Stimulated activated naive CD4-positive, alpha-beta T cell treated with Interleukin-2 at 50 U/mL for 16 hours (primary cell): ENCODE results near the gene HOGA1.
"Not testable (repeated sequence)": the region's sequence is repeated elsewhere in the genome, so short reads cannot be mapped to it uniquely, and the experiment has no call there.

ENCODE experiments used
- DNase-seq: peaks from one replicate; lab custom pipeline; 2025; lab: John Stamatoyannopoulos, UW

Gene HOGA1

DNA sequence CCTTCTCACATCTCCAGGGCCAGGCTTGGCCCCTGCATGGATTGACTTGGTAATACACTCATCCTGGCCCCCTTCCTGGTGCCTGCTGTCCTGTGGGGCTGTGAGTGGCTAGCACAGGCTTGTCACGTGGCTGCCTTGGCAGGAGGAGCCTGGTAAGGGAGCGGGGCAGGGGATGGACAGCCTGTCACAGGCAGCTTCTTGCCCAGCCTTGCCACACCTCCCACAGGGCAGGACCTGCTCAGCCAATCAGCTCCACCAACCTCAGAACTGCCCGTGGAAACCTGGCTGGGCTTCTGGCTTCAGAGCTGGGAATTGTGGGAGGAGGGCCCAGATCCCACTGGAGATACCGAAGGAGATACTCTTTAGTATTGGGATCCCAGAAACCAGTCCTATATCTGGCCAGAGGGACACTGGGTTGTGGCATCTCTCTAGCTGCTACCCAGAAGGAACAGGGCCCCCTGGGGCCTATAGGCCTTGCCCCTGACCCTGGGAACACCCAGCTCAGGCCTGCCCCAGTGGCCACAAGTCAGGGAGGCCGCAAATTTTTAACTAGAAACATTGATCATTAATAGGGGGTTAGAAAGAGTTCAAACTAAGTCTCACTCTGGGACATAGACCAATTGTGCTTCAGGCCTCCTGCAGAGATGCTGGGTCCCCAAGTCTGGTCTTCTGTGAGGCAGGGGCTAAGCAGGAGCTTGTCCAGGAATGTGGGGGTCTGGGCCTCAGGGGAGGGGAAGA is at the start of gene HOGA1:
Gene HOGA1 (plus strand): TSS at position 330 of the 738 bp plus-strand sequence. CDS start 315 bp downstream, at position 645.
- DNase-seq, result no peak

DNA sequence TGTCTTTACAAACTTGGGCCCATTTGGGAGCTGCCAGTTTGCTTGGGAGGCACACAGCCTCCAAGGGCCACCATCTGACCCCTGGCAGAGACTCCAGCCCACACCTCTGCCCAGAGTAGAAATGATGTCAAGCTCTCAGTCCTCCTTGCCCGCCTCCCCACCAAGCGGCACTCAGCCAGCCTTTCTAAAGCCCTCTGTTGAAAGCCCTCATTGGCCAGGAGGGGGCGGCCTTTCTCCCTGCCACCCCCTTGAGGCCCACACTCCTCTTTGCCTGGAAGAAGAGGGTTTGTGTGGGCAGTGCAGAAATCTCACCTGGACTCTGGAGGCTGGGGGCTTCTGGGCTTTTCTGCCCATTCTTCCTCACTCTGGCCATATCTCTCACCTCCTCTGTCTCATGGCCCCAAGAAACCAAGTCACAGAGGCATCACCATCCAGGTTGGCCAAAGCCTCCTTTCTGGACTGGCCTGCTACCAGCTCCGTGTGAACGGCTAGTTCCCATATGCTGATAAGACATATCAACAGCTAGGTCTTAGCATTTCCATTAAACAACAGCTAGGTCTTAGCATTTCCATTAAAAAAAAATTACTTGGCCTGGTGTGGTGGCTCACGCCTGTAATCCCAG is 49.3 kb upstream of the HOGA1 start:
- peak; percentile 21 for DNase-seq

DNA sequence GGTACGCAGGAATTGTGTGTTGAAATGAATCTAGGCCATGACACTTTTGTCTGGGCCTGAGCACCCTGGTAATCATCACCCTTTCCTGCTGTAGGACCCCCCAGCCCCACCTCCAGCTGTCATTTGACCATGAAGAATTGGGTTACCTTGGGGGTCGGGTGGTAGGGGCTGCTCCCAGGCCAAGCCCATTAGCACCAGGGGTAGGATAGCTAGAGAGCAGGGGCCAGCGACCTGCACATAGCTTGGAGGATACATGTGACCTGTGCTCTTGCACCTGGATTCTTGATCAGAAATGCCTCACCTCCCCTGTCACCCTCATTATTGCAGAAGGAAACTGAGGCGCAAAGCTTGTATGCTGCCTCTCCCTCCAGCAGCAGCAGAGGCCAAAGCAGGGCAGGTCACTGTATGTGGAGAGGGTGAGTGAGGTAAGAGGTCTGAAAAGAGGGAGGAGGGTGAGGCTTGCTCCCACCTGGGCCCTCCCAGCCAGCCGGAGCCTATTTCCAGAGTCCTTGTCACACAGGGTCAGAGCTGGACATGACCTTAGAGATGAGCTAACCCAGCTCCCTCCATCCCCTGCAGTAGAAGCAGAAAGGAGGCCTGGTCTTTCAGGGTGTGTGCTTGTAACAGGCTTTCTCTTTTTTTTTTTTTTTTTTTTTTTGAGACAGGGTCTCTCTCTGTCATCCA is 46.9 kb upstream of the HOGA1 start:
- DNase-seq, result no peak

DNA sequence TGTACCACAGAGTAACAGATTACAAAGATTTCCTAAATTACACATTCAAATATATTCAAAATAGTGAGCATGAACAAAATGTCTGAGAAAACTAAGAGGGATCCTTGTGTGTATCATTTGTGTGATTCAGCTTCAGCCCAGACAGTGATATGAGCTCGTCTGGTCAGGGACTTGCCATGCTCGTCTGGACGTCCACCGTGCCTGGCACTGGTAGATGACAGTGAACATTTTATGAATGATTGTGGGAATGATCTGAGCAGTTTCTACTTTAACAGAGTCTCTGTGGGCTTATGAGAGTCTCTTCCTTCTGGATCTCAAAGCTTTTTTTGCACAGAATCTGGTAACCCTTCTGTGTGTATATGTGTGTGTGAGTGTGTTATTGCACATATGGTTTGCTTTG is 45.8 kb upstream of the HOGA1 start:
- DNase-seq, result no peak

DNA sequence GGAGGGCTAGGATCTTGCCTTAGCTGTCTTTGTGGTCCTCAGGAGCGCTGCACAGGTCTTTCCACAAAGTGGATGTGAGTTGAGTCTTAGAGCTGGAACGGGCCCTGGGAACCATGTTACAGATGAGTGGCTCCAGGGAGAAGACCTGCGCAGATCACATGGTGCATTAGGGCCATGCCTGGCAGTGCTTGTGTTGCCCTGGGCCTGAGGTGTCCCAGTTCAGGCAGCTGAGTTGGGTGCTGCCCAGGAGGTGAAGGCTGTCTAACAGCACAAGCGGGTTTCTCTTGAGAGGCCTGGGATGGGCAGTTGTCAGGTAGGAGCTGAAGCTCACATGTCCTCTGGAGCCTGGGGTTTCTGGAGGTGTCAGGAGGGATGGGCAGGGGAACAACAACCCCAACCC is 45.4 kb upstream of the HOGA1 start:
- DNase-seq, result no peak

DNA sequence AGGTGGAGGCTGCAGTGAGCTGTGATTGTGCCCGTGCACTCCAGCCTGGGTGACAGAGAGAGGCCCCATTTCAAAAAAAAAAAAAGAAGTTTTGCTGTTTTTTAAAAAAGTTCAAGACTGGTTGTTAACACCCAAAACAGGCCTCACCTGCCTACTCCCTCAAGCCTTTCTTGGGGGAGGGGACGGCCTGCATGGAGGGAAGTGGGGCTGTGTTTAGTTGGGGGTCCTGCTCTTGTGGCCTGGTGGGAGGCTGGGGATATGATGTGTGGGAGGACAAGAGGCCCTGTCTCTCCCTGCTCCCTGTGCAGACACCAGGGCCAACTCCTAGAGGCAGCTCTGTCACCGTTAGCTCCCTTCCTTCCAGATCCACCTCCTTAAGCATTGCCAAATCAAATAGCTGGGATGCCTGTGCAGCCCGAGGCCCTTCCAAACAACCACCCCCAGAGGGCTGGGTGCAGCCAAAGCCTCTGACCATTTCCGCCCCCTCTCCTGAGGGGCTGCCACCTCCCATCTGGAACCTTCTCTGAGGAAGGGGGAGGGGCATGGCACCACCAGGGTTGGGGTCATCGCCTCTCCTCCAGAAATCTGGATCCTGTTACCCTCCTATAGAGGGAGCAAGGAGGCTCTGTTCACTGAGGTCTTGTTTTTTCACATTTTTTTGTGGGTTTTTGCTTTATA is 44.5 kb upstream of the HOGA1 start:
- DNase-seq, result no peak

DNA sequence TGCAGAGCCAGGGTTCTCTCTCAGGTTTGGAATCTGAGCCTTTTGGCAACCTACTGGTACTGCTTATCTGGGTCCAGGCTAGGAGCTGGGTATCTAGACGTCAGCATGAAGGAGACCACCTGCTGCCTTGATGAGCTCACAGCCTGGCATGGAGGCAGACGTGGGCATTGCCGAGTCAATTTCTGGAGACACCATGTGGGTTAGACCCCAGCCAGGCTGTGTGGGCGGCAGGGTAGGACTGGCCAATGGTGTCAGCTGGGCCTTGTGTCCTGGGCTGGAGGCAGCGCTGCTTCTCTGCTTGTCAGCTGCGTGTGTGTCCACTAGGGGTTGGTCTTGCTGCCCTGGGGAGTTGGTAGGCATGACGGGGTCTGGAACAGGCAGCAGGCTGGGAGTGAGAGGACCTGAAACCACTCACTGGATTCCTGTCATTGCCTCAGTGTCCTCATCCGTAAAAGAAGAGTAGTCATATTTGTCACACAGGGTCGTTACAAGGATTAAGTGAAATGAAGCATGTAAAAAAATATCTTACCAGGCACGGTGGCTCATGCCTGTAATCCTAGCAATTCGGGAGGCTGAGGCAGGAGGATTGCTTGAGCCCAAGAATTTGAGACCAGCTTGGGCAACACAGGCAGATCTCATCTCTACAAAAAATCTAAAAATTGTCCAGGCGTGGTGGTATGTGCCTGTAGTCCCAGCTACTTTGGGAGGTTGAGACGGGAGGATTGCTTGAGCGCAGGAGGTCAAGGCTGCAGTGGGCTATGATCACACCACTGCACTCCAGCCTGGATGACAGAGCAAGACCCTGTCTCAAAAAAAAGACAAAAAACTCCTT is 43.3 kb upstream of the HOGA1 start:
- no peak for DNase-seq

DNA sequence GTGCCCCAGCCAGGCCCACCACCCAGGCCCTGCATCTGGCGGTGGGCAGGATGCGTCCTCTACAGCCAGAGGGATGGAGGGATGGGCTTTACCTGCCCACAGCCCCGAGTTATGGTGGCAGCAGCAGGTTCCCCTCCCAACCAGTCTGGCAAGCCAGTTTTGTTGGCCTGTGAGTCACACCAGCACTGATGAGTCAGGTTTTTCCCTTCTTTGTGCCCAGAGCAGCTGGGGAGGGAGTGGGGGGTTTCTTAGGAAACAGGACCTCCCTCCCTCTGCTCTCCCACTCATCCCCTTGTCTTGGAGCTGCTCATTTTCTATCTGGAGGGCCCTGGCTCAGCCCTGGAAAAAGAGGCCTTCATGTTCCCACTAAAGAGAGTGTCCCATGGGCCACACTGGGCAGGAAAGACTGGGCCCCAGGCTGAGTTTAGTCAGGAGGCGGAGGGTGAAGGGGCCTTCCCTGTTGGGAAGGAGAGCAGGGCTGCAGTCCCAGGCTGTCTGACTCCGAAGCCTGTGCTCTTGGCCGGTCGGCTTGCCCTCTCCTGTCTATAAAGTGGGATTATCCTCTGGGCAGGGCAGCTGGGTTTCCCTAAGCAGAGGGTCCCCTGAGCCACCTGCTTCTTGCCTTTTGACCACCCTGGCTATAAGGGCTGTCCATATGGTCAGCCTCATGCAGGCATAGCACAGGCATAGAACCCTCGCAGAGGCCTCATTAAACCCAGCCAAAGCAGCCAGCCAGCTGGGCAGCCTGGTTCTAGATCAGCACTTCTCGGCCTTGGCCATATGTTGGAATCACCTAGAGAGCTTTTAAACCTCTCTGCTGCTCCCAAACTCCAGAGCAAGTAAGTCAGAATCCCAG is 41.8 kb upstream of the HOGA1 start:
- DNase-seq, result peak; percentile 24

DNA sequence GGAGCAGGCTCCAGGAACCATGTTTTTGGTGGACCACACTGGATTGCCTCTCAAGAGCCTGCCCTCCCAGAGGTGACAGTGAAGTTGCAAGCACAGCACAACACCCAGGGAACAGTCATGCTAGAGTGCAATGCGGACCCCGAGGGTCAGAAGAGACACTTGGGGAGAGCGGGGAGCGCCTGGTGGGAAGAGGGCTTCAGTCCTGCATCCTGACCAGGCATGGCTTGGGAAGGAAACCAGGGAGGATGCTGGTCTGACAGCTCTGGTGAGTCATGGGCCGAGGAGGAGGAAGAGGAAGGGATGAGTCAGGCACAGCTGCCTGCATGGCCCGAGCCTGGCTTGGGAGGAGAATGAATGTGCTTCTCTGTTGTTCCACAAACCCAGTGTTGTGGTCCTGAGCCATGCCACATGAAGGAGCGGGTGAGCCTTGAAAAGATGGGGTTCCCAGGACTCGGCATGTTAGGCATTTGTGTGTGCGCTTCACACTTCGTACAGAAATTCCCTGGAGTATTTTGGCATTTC is 41.1 kb upstream of the HOGA1 start:
- peak; percentile 32 for DNase-seq

DNA sequence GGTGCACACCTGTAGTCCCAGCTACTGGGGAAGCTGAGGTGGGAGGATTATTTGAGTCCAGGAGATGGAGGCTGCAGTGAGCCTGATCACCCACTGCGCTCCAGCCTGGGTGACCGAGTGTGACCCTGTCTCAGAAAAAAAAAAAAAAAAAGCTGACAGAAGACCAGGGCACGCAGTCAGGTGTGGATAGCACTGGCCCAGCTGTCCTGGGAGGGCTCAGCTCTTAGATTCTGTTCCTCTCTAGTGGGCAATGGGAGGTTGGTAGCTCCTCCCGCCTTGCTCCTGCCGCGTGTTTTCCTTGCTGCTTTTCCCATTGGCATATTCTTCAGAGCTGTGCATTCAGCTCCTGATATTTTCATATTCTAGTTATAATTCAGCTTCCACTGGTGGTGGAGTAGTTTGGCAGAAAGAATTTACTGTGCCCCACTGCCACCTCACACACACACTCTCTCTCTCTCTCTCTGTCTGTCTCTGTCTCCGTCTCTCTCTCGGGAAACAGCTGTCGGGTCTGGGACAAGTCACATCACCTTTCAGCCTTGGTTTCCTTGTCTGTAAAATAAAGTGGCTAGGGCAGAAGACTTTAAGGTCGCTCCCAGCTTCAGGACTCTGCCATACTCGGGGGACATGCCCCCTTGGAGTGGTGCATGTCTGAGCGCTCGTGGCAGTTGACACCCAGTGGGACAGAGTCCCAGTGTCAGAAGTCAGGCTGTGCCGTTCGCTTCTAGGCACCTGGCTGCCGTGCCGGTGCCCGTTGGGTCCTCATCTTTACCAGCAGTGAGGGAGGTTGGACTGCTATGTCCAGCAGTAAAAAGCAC is 37.5 kb upstream of the HOGA1 start:
- no peak for DNase-seq

DNA sequence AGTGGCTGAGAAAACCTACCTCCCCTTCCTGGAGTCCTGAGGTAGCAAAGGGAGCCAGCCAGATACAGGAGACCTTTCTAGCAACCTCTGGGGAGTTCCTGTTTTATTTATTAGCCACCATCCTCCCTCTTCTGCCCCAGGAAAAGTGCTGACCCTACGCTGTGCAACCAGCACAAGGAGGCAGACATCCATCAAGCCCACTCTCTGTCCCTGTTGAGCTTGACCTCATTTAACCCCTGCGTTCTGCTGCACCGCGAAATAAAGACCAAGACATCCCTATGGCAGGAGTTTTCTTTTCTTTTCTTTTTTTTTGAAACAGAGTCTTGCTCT is 37.0 kb upstream of the HOGA1 start:
- DNase-seq, result no peak

DNA sequence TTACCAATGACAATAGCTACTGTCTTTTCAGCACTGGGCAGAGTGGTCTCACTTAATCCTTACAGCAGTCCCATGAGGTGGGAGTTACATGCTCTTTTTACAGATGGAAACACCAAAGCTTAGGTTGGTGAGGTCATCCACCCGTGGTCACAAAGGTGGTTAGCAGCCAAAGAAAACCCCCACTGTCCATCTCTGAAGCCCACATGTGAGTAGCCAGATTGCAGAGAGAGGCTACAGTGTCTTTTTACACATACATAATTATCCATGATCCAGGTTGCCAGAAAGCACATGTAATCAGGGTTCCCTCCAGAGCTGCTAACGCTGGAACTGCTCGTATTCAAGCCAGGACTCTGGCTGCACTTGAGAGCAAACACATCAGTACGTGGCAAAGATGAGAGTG is 36.2 kb upstream of the HOGA1 start:
- DNase-seq, result no peak

DNA sequence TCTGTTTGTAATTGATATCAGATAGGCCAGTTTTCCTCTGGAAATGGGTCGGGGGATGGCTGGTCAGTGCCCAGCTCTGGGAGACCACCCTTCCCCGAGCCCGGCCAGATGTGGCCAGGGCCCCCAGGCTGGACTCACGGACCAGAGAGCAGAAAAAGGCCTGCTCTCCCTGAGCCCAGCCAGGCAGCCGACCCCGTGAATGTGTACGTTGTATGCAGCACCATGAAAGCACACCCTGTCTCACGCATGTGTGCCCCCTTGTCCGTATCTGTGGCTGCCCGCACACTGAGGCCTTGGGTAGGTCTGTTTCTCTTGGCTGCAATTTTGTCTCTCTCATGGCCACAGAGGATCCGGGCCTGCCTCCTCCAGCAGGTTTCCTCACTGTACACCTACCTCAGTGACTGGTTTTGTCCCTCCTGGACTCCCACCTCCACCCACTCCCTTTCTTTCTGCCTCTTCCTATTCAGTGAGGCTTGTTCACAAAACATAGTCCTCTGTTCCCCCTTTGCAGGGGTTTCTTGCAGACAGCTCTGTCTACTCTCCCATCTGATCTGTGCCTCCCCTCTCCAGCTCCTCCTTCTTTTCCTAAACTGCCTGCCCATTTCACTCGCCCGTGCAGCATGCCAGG is 35.2 kb upstream of the HOGA1 start:
- DNase-seq, result no peak

DNA sequence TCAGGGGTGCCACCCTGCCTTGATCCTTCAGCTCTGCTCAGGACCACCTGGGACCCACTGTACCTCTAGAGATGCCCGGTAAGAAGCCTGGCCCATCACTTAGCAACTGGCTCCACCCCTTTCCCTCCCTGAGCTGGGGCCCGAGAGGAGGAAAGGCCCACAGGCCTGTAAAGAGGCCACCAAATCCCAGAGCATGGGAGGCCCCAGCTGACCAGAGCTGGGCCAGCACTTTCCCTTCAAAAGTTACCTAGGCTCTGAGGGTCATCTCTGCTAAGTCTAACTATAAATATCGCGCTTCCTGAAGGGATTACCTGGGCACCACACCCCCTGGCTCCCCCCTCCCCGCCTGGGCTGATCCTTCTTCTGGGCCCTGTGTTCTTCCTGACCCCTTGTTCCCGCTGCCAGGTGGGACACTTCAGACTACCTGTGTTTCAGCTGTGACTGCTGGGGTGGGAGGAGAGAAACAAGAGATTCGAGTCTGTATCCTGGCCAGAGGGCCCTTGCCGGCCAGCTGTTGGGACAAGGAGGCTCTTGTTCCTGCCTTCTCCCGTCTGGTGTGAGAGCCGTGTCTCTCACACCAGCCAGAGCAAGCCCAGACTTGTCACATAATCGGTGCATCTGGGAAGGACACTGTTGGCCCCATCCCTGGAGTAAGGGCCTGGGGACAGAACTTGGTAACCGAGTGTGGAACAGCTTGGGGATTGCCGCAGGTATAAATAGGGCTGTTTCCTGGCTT is 34.4 kb upstream of the HOGA1 start:
- DNase-seq, result no peak

DNA sequence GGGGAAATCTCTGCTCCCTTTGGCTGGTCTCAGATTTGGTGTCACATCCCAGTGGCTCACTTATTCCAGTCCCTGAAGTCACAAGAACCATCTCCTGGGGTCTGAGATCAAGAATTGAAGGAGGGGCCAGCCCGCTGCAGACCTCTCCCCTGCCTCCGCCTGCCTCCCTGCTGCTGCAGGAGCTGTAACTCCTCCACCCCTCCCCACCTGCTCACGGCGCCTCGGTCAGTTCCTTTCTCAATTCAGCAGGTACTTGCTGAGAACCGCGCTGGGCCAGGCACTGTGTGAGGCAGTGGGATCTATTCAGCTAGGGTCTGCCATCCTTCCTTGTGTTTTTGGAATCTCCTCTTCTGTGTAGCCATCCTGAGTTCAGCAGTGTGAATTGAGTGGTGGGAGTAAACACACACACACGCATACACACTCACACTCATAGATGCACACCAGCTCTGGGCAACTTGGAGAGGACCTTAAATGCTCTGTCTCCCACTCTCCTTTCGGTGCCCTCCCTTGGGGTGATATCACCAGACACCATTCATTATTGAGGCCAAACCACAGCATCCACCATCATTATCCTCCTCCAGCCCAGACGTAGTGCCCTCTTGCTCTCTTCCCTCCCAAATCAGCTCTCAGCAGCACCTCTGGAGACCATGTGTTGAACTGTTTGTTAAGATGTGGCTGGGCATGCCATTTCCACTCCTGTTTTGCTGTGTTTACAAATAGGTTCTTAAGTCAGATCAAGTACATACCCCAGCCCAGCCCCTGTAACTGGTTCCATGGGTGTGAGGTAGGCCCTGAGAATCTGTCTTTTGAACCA is 33.6 kb upstream of the HOGA1 start:
- DNase-seq, result no peak

DNA sequence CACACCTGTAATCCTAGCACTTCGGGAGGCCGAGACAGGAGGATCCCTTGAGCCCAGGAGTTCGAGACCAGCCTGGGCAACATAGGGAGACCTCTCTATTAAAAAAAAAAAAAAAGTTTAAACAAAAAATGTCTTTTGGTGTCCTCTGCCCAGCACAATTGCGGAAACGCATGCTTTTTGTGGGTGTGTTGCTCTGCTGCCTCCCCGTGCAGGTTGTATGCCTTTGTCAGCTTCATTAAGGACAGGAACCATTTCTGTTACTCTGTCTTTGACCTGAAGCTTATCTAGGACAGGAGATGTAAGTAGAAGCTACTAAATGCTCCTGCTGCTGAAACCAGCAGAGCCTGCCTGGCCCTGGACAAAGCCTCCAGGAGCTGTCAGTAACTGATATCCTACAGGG is 32.9 kb upstream of the HOGA1 start:
- DNase-seq, result no peak

DNA sequence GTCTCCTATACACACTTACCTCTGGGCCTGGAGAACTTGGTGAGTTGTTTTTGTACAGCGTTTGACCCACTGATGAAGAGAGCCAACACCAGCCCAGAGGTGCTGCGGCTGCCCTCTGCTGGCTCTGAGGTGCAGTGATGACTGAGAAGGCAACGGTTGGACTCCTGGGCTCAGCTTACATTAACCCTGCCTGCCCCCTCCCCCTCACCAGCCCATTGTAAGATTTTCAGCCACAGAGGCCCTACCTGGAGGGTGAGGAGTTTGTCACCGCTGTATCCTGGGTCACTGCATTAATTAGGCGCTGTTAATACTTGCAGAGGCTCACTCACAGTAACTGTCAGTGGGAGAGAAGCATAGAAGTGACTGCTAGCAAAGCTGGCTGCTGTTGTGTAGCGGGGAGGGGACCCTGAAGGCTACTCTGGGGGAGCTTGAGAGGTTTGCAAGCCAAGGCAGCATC is 30.6 kb upstream of the HOGA1 start:
- DNase-seq, result peak; percentile 49

DNA sequence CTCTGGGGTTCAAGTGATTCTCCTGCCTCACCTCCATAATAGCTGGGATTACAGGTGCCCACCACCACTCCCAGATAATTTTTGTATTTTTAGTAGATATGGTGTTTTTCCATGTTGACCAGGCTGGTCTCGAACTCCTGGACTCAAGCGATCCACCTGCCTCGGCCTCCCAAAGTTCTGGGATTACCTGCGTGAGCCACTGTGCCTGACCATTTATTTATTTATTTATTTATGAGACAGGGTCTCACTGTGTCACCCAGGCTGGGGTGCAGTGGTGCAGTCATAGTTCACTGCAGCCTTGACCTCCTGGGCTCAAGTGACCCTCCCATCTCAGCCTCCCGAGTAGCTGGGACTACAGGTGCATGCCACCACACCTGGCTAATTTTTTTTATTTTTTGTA is 29.9 kb upstream of the HOGA1 start:
- not testable (repeated sequence) for DNase-seq
